Hematopoietic multipotent progenitor cell treated with erythropoietin and hydrocortisone succinate and interleukin-3 and kit ligand, for 8 days (in vitro differentiated cells): ENCODE measurements around the gene UBE2O.
A peak's percentile ranks its signal among the peaks of the same experiment; 100 is the strongest.
"Not testable (repeated sequence)": the region's sequence is repeated elsewhere in the genome, so short reads cannot be mapped to it uniquely, and the experiment has no call there.

Experiments used
- DNase-seq: peaks from one replicate; pipeline ENCODE4 v3.0.0-alpha.2; 2015

Gene UBE2O

GRCh38 chr17:76366247-76366646 is 86.7 kb downstream of the UBE2O start:
- no peak for DNase-seq

GRCh38 chr17:76365256-76365903 is 87.6 kb downstream of the UBE2O start:
- peak; percentile 28 for DNase-seq

- no peak for DNase-seq
Observed at GRCh38 chr17:76363107-76363842, 89.7 kb downstream of the UBE2O start.

- DNase-seq = no peak
Observed at GRCh38 chr17:76360461-76360860, 92.5 kb downstream of the UBE2O start.

GRCh38 chr17:76359776-76360175 is 93.2 kb downstream of the UBE2O start:
- not testable (repeated sequence) for DNase-seq

- no peak for DNase-seq
Observed at GRCh38 chr17:76359375-76359774, 93.6 kb downstream of the UBE2O start.

GRCh38 chr17:76357597-76358158 is 95.3 kb downstream of the UBE2O start:
- DNase-seq = no peak

GRCh38 chr17:76356803-76357456 is 96.0 kb downstream of the UBE2O start:
- DNase-seq = no peak

- peak; percentile 99 for DNase-seq
Observed at GRCh38 chr17:76354747-76355310, 98.1 kb downstream of the UBE2O start.

GRCh38 chr17:76354317-76354729 is 98.6 kb downstream of the UBE2O start:
- DNase-seq = no peak

GRCh38 chr17:76353599-76354316 is 99.2 kb downstream of the UBE2O start, which contains the start of gene PRPSAP1:
Gene PRPSAP1 (minus strand): TSS chr17:76353916. CDS start chr17:76353703, 213 bp downstream.
- DNase-seq = peak; percentile 92

- DNase-seq = no peak
Observed at GRCh38 chr17:76353004-76353598, 99.9 kb downstream of the UBE2O start.

GRCh38 chr17:76351526-76352071 is 101.4 kb downstream of the UBE2O start:
- DNase-seq = no peak

GRCh38 chr17:76350463-76350862 is 102.5 kb downstream of the UBE2O start:
- no peak for DNase-seq

- DNase-seq = not testable (repeated sequence)
Observed at GRCh38 chr17:76346936-76347335, 106.0 kb downstream of the UBE2O start.

- no peak for DNase-seq
Observed at GRCh38 chr17:76345377-76345974, 107.5 kb downstream of the UBE2O start.

- DNase-seq = no peak
Observed at GRCh38 chr17:76343106-76343505, 109.8 kb downstream of the UBE2O start.

- no peak for DNase-seq
Observed at GRCh38 chr17:76341301-76341700, 111.7 kb downstream of the UBE2O start.
